ENCODE measurements around the gene PTGS2.
"Not testable (repeated sequence)": the region's sequence is repeated elsewhere in the genome, so short reads cannot be mapped to it uniquely, and the experiment has no call there.

PTGS2 gene

GRCh38 chr1:186670297-186671135 lies 9.7 kb downstream of the PTGS2 start:
- FAIRE-seq (no peak), DNase-seq (ENCODE audit: insufficient read length, low spot score) (no peak)
- TF ChIP-seq CTCF (IDR thresholded peaks at IDR 0.05; ENCODE audit: insufficient read depth, missing control alignments) = no peak

- FAIRE-seq; DNase-seq (ENCODE audit: insufficient read length, low spot score): not testable (repeated sequence)
Measured at GRCh38 chr1:186669784-186670183, 10.4 kb downstream of the PTGS2 start.

GRCh38 chr1:186664217-186664616 lies 16.0 kb downstream of the PTGS2 start:
- not testable (repeated sequence) for FAIRE-seq

GRCh38 chr1:186662752-186663151 lies 17.5 kb downstream of the PTGS2 start:
- DNase-seq (ENCODE audit: insufficient read length, low spot score) = no peak
- no peak for TF ChIP-seq CTCF (IDR thresholded peaks at IDR 0.05; ENCODE audit: insufficient read depth, missing control alignments)
- no peak for FAIRE-seq

More at GRCh38 chr1:186664217-186664616, 16.0 kb downstream of the PTGS2 start:
- not testable (repeated sequence) for DNase-seq (ENCODE audit: insufficient read length, low spot score)

- no peak for TF ChIP-seq CTCF (IDR thresholded peaks at IDR 0.05; ENCODE audit: insufficient read depth, missing control alignments)
- DNase-seq (ENCODE audit: insufficient read length, low spot score) = no peak
- FAIRE-seq = no peak
Measured at GRCh38 chr1:186659890-186660341, 20.3 kb downstream of the PTGS2 start.

- no peak for TF ChIP-seq CTCF (IDR thresholded peaks at IDR 0.05; ENCODE audit: insufficient read depth, missing control alignments)
Measured at GRCh38 chr1:186658999-186659398, 21.2 kb downstream of the PTGS2 start.

GRCh38 chr1:186657481-186657880 lies 22.7 kb downstream of the PTGS2 start:
- FAIRE-seq (no peak), DNase-seq (ENCODE audit: insufficient read length, low spot score) (no peak)
- no peak for TF ChIP-seq CTCF (IDR thresholded peaks at IDR 0.05; ENCODE audit: insufficient read depth, missing control alignments)

More at GRCh38 chr1:186658999-186659398, 21.2 kb downstream of the PTGS2 start:
- no peak for DNase-seq (ENCODE audit: insufficient read length, low spot score)
- FAIRE-seq = no peak

GRCh38 chr1:186655876-186656275 lies 24.3 kb downstream of the PTGS2 start:
- no peak for FAIRE-seq
- DNase-seq (ENCODE audit: insufficient read length, low spot score) = no peak
- no peak for TF ChIP-seq CTCF (IDR thresholded peaks at IDR 0.05; ENCODE audit: insufficient read depth, missing control alignments)

Measured in D721Med (cell line).